Psoas muscle (tissue), 8 donors: ENCODE measurements around the gene ERVMER34-1. TPM values are rescaled to one million over a fixed set of nuclear protein-coding genes. Genes with fewer than 3 reads are reported as not detected.

ENCODE experiments used
- ATAC-seq, 4 donors: fragments of 200-7000 bp; cut with Tn5 transposase; one replicate each; pipeline ENCODE4 v1.9.1; 2020; ENCODE audit warnings: moderate library complexity in 3 of 4, mild to moderate bottlenecking in 2 of 4
- DNase-seq, 2 donors: peaks; one replicate each; pipeline ENCODE4 v3.0.0-alpha.2; 2020
- H3K27ac ChIP-seq: fragments of 200-600 bp; one replicate; pipeline ENCODE4 v1.8.0; 2022
- H3K27me3 ChIP-seq, 3 donors: fragments of 200-600 bp in 1 of 3; one replicate each; pipeline versions ENCODE4 v1.6.1 to v1.8.0; 2013 to 2022; ENCODE audit warnings: low read length in 2 of 3, mild to moderate bottlenecking in 2 of 3, moderate library complexity in 1 of 3; ENCODE audit not compliant: insufficient read depth in 3 of 3
- H3K36me3 ChIP-seq, 2 donors: fragments of 200-600 bp in 1 of 2; one replicate each; pipeline versions ENCODE4 v1.6.1 to v1.8.0; 2013 to 2022; ENCODE audit warnings: low read depth in 1 of 2, mild to moderate bottlenecking in 1 of 2, moderate library complexity in 1 of 2; ENCODE audit not compliant: insufficient read depth in 1 of 2
- H3K4me1 ChIP-seq: fragments of 200-600 bp; one replicate; pipeline ENCODE4 v1.8.0; 2022
- H3K4me3 ChIP-seq: fragments of 200-600 bp; one replicate; pipeline ENCODE4 v1.8.0; 2022; ENCODE audit warnings: mild to moderate bottlenecking
- H3K9me3 ChIP-seq: fragments of 200-600 bp; one replicate; pipeline ENCODE4 v1.8.0; 2022
- WGBS, 3 donors: extraction: QIAGEN DNeasy Blood & Tissue Kit; methylation state at CpG; one replicate each; pipeline versions ENCODE4 v1.1.6 to v1.1.7; 2013; 5-methylcytosine and 5-hydroxymethylcytosine counted together
- intact Hi-C, 2 donors: fragments of 100-400 bp; cut with DNase I; formaldehyde crosslinking; loops; one replicate each; pipeline versions ENCODE4 v1.11.0 to v1.14.2; 2022
- polyA plus RNA-seq, 3 donors: library from polyadenylated mRNA; stranded (reverse); fragments of 200-250 nt; gene quantifications; one replicate each; pipeline ENCODE4 v1.2.3, GENCODE V29; 2013
- total RNA-seq, 4 donors: library from RNA; stranded (reverse); fragmentation: NEBNext Ultra II Directional in 2 of 4; extraction: Animal tissue kit (Norgen Biotek cat#: 25700) in 2 of 4; gene quantifications; one replicate each; pipeline versions ENCODE4 v1.2.1 to v1.2.4, GENCODE V29; 2021 to 2023
- TF ChIP-seq, protein P1 (sequence below): fragments of 200-600 bp; IDR thresholded peaks from one replicate; pipeline ENCODE4 v1.8.0; 2022; ENCODE audit warnings: antibody characterized with exemption
- donor health status: healthy with polysubstance abuse.
- donor health status: DM: no; HTN: no; CAD: no; lungs with moderate emphysema.
- donor health status: Bipolar disorder and iron deficiency.
- donor health status: healthy.
- donor health status: DM: yes; HTN: yes; CAD: no.
- donor health status: DM: no; HTN: no; CAD: no.
- donor health status: DM: no; HTN: no; CAD: no.
- donor health status: DM: yes; HTN: yes; CAD: no.

Gene ERVMER34-1
- total and polyA plus RNA-seq, 7 donors: 0.03 TPM; not detected in 6

DNA sequence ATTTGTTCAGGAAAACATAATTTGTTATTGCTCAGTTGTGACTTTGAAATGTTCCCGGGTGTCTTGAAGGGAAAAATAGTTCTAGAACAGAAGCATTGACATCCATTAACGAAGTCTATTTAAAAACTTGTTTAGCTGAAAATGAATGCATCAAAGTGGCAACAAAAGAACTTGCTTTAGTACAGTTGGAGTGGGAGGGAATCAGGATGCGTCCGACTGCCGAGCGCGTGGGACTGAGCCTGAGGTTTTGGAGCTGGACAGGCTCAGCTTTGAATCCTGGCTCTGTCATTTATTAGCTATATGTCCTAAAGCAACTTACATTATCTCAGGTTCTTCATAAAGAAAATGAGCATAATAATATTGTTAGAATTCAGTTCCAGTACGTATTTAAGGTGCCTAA lies 9.0 kb upstream of the ERVMER34-1 start:
- intact Hi-C loops: no loop called here

DNA sequence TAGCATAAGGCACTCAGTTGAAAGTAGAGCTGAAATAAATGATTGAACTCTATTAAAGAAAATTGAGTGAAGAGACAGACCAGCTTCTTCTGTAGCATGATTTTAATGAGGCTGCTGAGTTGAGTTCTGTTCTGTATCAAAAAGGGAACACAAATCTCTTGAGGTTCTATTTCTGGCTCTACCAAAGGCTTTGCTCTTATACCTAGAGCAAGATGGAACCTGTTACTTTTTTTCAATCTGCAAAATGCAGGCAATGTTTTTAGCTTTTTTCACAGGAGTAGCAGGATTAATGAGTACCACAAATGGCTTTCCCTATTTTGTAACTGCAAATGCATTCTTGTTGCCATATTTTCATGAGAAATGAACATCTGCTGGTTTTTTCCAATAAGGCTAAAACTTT lies 4.2 kb upstream of the ERVMER34-1 start:
- H3K36me3 ChIP-seq: no peaks in the 10 kb centered on the region
- peaks cover 7% of the 10 kb centered on the region for H3K4me1 ChIP-seq
- H3K27me3 ChIP-seq: peaks cover 0 to 18% (median 3%) of the 10 kb centered on the region in 3 donors
- ATAC-seq: no peak
- H3K27ac ChIP-seq: no peak overlapping the region
- no peak for DNase-seq
- H3K9me3 ChIP-seq: no peaks in the 10 kb centered on the region
- TF ChIP-seq, protein P1, sequence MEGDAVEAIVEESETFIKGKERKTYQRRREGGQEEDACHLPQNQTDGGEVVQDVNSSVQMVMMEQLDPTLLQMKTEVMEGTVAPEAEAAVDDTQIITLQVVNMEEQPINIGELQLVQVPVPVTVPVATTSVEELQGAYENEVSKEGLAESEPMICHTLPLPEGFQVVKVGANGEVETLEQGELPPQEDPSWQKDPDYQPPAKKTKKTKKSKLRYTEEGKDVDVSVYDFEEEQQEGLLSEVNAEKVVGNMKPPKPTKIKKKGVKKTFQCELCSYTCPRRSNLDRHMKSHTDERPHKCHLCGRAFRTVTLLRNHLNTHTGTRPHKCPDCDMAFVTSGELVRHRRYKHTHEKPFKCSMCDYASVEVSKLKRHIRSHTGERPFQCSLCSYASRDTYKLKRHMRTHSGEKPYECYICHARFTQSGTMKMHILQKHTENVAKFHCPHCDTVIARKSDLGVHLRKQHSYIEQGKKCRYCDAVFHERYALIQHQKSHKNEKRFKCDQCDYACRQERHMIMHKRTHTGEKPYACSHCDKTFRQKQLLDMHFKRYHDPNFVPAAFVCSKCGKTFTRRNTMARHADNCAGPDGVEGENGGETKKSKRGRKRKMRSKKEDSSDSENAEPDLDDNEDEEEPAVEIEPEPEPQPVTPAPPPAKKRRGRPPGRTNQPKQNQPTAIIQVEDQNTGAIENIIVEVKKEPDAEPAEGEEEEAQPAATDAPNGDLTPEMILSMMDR: no peak
- intact Hi-C loops: no loop called here
- H3K4me3 ChIP-seq: no peak overlapping the region

More for the DNA sequence above, 9.0 kb upstream of the ERVMER34-1 start:
- no peaks in the 10 kb centered on the region for H3K9me3 ChIP-seq
- no peaks in the 10 kb centered on the region for H3K27me3 ChIP-seq
- H3K27ac ChIP-seq: no peak overlapping the region
- no peak for DNase-seq
- ATAC-seq: no peak
- no peak overlapping the region for H3K4me3 ChIP-seq
- no peaks in the 10 kb centered on the region for H3K36me3 ChIP-seq
- WGBS, 3 donors: 79 to 83% (median 80%) methylated on average over 8 of the region's 8 CpGs
- no peaks in the 10 kb centered on the region for H3K4me1 ChIP-seq
- TF ChIP-seq, protein P1: no peak

DNA sequence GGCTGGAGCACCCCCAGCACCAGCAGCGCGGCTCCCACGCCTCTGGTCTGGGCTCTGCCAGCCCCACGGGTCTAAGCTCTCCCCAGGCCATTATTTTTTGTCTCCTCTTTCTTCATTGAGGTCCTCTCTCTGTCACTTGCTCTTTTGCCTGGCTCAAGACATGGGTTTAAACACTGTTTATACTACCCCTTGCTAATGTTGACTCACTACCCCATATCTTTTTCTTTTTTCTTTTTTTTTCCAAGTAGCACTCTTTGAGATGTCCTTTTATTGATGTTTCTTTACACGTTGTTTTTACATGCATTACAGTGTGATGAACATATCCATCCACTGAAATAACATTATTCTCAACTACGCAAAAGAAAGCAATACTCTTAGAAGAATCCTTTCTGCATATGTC lies 1.7 kb upstream of the ERVMER34-1 start:
- Histone ChIP-seq H3K36me3 (no peaks in the 10 kb centered on the region), H3K4me1 (peaks cover 8% of the 10 kb centered on the region), H3K27me3 (peaks cover 0 to 32% (median 3%) of the 10 kb centered on the region in 3 donors), H3K9me3 (no peaks in the 10 kb centered on the region), H3K27ac (no peak overlapping the region), H3K4me3 (no peak overlapping the region)
- no peak for ATAC-seq
- intact Hi-C loops: no loop called here
- no peak for DNase-seq
- TF ChIP-seq, protein P1: no peak
- 88 to 93% (median 93%) methylated on average over 6 of the region's 6 CpGs for WGBS, 3 donors

DNA sequence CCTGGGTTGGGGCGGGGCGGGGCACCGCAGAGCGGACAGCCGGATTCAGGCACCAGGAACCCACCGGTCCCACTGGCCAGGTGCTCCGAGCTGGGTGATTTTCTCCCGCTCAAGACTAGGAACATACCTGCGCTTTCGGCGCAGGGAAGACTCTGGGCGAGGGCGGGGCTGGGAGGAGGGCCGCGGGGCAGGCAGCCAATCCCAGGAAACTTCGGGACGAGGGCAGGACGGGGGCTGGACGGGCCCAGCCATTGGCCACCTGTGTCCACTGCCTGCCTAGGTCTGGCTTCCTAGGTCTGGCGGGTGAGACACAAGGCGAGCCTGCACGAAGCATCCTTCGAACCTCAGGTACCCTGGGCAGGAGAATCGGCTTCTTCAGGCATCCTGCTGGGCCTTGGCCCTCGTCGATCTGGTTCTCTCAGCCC lies 274 bp upstream of the ERVMER34-1 start:
- intact Hi-C loops: no loop called here

More for the DNA sequence above, 274 bp upstream of the ERVMER34-1 start:
- H3K4me3 ChIP-seq: peak overlapping the region; percentile 72
- DNase-seq (peak; percentile 42 to 52), ATAC-seq (peak; percentile 64 to 74 (median 66))
- H3K27ac ChIP-seq: no peak overlapping the region
- TF ChIP-seq, protein P1: no peak
- H3K9me3 ChIP-seq: no peaks in the 10 kb centered on the region
- no peaks in the 10 kb centered on the region for H3K36me3 ChIP-seq
- 7 to 13% (median 9%) methylated on average over 19 to 26 of the region's 26 CpGs for WGBS, 3 donors
- H3K27me3 ChIP-seq: peaks cover 0 to 32% (median 3%) of the 10 kb centered on the region in 3 donors
- H3K4me1 ChIP-seq: peaks cover 8% of the 10 kb centered on the region
